Tongue (tissue), 2 donors: ENCODE data around the gene SLC30A2. TPM values are rescaled to one million over a fixed set of nuclear protein-coding genes. Genes with fewer than 3 reads are reported as not detected.

Source experiments
- DNase-seq: peaks from one replicate; pipeline ENCODE4 v3.0.0-alpha.2; 2015
- total RNA-seq: library from RNA; depleted of rRNA; stranded (reverse); fragments of >200 nt; gene quantifications from one replicate; pipeline ENCODE4 v1.2.3, GENCODE V29; 2014

Gene SLC30A2
- total RNA-seq, 1 donor from 2014 or later = 1.2 TPM

- peak; percentile 96 for DNase-seq
Measured at GRCh38 chr1:26021647-26022403, 24.1 kb downstream of the SLC30A2 start, which contains the start of gene EXTL1. Gene EXTL1, plus strand, starts transcription at chr1:26021775. Its CDS starts 872 bp downstream, at chr1:26022647.

- DNase-seq = no peak
Measured at GRCh38 chr1:26020941-26021646, 24.8 kb downstream of the SLC30A2 start.

GRCh38 chr1:26020330-26020768 is 25.6 kb downstream of the SLC30A2 start:
- peak; percentile 50 for DNase-seq

DNA sequence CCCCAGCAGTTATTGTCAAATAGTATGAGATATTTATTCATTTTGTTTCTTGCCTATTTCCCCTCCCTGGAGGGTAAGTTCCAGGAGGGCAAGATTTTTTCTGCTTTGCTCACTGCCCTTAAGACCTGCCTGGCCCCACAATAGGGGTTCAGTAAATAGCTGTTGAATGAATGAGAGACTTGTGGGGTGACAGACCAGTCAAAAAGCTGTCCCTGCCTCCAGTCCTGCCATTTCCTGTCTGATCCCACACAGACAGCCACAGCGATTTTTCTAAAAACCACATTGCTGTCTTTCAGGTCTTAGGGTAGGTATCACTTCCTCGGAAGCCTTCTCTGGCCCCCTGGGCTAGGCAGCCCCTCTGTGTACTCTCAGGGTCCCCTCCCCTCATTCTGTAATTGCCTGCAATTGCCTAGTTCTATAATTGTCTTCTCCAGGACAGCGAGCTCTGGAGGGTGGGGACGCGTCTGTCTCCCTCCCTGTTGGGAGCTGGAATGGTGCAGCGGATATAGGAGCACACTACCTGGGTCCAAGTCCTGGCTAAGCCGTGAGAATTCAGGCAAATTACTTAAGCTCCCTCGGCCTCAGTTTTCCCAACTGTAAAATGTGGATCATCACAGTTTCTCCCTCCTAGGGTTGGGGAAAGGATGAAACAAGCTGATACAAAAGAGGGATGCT is 26.1 kb downstream of the SLC30A2 start:
- DNase-seq = no peak

GRCh38 chr1:26017606-26018005 is 28.3 kb downstream of the SLC30A2 start:
- peak; percentile 44 for DNase-seq

GRCh38 chr1:26016953-26017545 is 28.9 kb downstream of the SLC30A2 start:
- no peak for DNase-seq

GRCh38 chr1:26016258-26016952 is 29.5 kb downstream of the SLC30A2 start:
- peak; percentile 64 for DNase-seq

GRCh38 chr1:26015358-26015757 is 30.6 kb downstream of the SLC30A2 start:
- DNase-seq = no peak

- no peak for DNase-seq
Measured at GRCh38 chr1:26014179-26014578, 31.7 kb downstream of the SLC30A2 start.

- no peak for DNase-seq
Measured at GRCh38 chr1:26012864-26013263, 33.1 kb downstream of the SLC30A2 start.

GRCh38 chr1:26010825-26011224 is 35.1 kb downstream of the SLC30A2 start:
- no peak for DNase-seq

GRCh38 chr1:26009796-26010447 is 36.0 kb downstream of the SLC30A2 start:
- no peak for DNase-seq

DNA sequence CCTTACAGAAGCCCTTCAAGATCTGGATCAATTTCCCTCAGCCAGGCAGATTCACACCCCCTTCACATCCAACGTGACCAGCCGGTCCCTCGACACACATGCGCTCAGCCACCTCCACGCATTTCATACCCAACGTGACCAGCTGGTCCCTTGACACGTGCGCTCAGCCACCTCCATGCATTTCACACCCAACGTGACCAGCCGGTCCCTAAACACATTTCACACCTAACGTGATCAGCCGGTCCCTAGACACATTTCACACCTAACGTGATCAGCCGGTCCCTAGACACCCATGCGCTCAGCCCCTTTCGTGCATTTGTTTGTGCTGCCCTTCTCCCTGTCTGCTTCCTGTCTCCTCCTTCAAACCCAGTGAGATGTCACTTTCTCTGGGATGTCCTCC is 39.2 kb downstream of the SLC30A2 start:
- DNase-seq = no peak

DNA sequence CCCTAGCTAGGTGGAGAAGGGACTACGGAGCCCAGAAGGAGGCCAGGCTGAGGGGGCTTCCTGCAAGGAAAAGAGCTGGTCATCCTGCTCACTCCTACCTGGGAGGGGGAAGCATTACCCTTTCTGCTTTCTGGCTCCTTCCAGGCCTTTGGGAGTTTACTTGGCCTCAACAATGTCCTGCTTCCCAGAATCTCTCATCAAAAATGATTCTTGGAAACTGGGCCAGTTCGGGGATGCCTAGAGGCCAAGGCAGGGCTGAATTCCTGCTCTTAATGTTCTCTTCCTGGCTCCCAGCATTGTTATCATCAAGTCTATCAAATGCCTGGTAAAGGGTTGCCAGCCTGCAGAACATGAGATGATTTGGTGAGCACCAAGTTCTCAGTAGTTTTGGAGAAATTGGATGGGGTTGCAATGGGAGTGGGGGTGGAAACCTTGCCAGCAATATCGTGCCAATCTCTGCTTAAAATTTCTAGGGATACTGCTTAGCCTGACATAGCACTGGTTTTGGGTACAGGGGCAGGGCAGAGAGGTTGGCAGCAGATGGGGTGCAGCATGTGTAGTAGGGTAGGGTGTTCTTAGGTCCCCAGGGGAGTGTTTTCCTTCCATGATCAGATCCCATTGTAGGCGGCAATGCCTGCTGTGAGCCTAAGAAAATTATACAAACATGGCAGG is 40.3 kb downstream of the SLC30A2 start:
- peak; percentile 48 for DNase-seq

GRCh38 chr1:26003756-26004155 is 42.2 kb downstream of the SLC30A2 start:
- DNase-seq = no peak

DNA sequence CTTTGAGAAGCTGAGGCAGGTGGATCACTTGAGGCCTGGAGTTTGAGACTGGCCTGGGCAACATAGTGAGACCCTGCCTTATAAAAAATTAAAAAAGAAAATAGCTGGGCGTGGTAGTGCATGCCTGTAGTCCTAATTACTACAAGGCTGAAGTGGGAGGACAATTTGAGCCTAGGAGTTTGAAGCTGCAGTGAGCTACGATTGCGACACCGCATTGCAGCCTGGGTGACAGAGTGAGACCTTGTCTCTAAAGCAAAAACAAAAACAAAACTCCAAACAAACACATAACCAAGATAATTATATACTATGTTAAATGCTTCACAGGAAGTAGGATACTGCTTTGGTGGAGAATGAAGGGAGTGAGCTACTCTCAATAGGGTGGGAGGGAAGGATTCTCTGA is 42.7 kb downstream of the SLC30A2 start:
- DNase-seq = no peak

DNA sequence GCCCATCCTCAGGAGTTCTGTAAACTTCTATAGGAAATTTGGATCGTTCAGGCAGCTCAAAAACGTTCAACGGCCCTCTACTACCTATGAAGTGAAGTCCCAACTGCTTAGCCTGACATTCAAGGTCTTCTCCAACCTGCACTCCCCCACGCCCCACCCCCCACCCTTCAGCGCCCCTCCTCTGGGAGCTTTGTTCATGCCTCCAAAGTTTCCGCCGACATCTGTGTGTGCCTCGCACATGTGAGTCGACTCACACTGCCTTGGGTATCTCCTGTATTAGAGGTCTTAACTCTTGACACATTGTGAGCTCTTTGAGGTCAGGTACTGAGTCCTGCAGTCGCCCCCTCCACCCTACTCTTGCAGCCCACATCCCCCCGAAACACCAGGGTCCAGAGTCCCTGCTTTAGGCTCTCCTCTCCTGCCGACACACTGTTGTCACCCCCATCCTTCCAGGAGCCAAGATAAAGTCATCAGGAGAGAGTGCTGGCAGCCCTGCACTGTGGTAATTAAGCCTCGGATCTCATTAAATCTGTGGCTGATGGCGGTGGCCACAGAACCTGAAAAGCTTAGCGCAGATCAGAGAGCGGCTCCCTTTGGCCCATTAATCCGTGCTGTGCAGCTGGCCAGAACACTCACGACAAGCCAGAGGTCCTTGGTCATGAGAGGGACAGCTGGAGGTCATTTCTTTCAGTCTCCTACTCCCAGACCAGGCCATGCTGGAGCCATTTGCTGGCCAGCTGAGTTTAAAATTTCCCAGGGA is 46.7 kb downstream of the SLC30A2 start:
- DNase-seq = no peak

DNA sequence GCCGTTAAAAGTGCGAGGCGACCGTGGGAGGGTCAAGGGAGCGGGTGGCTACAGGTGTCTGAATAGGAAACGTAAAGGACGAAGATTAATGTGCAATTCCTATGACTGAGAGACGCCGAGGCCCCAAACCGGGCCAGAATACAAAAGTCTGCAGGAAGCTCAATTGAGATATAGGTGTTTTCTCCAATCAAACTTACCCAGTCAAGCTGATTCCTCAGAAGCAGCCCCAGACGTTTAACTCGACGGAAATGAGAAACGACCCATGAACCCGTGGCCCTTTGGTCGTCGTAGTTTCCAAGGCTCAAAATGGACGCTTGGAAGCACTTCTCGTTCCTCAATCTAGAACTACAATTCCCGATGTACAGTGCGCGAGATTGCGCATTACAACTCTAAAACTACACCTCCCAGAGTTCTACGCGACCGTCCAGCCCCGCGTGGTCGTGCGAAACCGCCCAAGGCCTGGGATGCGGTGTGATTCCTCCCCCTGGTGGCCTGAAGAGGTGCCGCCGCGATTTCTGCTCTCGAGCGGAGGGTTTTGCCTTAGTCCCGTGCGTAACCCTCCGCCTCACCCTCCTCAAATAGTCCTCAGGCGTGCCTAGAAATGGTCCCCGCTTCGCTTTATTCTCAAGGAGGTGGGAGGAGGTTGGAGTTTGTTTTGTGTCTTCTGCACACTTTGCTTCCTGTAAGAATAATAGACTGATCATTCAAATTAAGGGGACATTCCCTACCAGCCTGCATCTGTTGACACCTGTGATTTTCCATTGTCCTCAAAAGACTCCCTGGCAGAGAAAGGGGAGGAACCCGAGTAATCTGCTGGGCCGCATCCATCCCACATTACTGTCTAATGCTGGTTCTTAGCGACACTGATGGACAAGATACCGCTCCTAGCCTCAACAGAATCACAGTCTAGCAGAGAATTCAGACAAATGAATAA is 47.8 kb downstream of the SLC30A2 start, which contains the start of gene PAFAH2:
Gene PAFAH2, minus strand, starts transcription at position 236 of the 934 bp plus-strand sequence. CDS start 7,247 bp downstream, outside the sequence.
- DNase-seq = peak; percentile 100
